GM18858 (cell line): ENCODE results near the gene PICK1.
"Not testable (repeated sequence)": the region's sequence is repeated elsewhere in the genome, so short reads cannot be mapped to it uniquely, and the experiment has no call there.

ENCODE experiments used
- ATAC-seq: cut with Tn5 transposase; IDR thresholded peaks from one replicate; pipeline ENCODE4 v1.9.1; 2021; ENCODE audit not compliant: unreplicated experiment

PICK1 gene

GRCh38 chr22:38110863-38111852, 54.0 kb downstream of the PICK1 start:
- no peak for ATAC-seq

GRCh38 chr22:38111925-38112355, 54.7 kb downstream of the PICK1 start:
- no peak for ATAC-seq

- no peak for ATAC-seq
These were observed 55.2 kb downstream of the PICK1 start for GRCh38 chr22:38112381-38112780.

- ATAC-seq: no peak
These were observed 57.5 kb downstream of the PICK1 start for GRCh38 chr22:38114484-38115398.

- ATAC-seq: no peak
These were observed 58.4 kb downstream of the PICK1 start for GRCh38 chr22:38115423-38116205.

- ATAC-seq: not testable (repeated sequence)
These were observed 60.4 kb downstream of the PICK1 start for GRCh38 chr22:38117556-38117955.

- no peak for ATAC-seq
These were observed 61.0 kb downstream of the PICK1 start for GRCh38 chr22:38118182-38118581.

- not testable (repeated sequence) for ATAC-seq
These were observed 61.5 kb downstream of the PICK1 start for GRCh38 chr22:38118747-38119146.

GRCh38 chr22:38120359-38121110, 63.3 kb downstream of the PICK1 start:
- no peak for ATAC-seq

- no peak for ATAC-seq
These were observed 65.4 kb downstream of the PICK1 start for GRCh38 chr22:38122616-38123015.

GRCh38 chr22:38124236-38124974, 67.2 kb downstream of the PICK1 start:
- ATAC-seq: no peak

GRCh38 chr22:38125038-38125610, 67.9 kb downstream of the PICK1 start:
- ATAC-seq: no peak
